ENCODE results near the gene LIME1.
A peak's percentile ranks its signal among the peaks of the same experiment; 100 is the strongest.
"Not testable (repeated sequence)": the region's sequence is repeated elsewhere in the genome, so short reads cannot be mapped to it uniquely, and the experiment has no call there.

LIME1 gene

DNA sequence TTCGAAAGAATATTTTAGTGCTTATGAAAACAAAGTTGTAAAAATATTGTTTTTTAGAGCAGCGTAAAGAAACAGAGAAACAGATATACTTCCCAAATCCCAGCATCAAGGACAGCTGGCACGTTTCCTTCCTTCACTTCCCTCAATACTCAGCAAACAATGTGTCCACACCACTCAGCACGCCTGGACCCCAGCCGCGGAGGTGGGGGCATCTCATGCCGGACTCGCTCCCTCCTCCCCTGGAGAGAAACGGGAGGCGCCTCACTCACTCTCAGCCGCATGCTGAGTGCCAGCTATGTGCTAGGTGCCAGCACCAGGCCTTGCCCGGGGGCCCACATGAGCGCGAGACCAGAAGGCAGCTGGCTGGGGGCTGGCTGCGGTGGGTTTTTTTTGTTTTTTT lies 37.8 kb downstream of the LIME1 start:
- no peak for DNase-seq

DNA sequence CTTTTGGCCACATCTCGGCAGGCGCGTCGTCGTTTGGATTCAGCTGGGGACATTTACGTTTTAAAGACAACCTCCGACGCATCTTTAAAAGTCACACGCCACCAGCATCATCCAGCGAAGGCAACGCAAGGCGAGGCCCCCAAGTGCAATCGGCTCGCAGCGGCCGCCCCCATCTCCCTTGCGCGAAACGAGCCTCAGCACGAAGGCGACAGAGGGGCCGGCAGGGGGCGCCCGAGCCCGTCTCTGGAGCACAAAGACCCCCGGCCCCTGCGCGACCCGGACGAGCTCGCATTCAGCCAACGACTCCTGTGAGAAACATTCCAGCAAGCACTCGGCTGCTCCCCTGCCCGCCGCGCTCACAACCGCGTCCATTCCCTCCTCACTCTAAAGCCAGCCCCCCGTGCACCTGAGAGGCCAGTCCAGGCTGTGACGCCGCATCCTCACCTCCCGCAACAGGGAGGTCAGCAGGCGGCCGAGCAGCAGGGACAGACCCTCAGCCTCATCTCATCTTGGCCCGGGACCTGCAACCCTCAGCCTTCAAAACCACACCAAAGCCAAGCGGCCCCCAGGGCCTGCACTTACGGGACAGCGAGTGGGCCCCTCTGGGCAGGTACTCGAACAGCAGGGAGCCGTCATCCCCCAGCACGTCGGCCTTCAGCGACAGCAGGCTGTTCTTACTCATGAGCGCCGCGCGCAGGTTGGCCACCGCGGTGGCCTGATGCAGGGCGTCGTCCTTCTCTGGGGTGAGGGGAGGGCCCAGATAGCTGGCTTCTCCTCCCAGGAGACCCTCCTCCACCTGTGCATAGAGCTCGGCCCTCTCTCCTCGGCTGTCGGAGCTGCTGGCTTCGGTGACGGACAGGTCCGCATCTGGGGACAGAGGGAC lies 38.9 kb downstream of the LIME1 start:
- peak; percentile 39 for DNase-seq

GRCh38 chr20:63776875-63777274 lies 40.4 kb downstream of the LIME1 start:
- not testable (repeated sequence) for DNase-seq

GRCh38 chr20:63777614-63778013 lies 41.1 kb downstream of the LIME1 start:
- DNase-seq = no peak

- DNase-seq = no peak
Observed at GRCh38 chr20:63778034-63778752, 41.7 kb downstream of the LIME1 start.

GRCh38 chr20:63778857-63779256 lies 42.4 kb downstream of the LIME1 start:
- DNase-seq = no peak

- DNase-seq = no peak
Observed at GRCh38 chr20:63781181-63781580, 44.7 kb downstream of the LIME1 start.

DNA sequence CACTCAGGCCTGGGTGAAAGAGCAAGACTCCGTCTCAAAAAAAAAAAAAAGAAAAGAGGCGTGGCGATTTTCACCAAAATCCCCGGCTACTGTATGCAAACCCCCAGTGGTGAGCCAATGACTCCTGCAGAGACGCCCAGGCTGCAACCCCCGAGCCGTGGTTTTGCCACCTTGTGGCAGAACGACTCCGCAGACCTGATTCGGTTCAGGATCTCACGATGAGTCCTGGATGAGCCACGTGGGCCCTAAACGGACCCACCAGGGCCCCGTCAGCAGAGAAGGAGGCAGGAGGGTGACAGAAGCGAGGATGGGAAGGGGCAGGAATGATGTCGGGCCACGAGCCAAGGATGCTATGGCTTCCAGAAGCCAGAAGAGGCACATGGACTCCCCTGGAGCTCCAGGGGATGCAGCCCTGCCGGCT lies 45.6 kb downstream of the LIME1 start:
- no peak for DNase-seq

DNA sequence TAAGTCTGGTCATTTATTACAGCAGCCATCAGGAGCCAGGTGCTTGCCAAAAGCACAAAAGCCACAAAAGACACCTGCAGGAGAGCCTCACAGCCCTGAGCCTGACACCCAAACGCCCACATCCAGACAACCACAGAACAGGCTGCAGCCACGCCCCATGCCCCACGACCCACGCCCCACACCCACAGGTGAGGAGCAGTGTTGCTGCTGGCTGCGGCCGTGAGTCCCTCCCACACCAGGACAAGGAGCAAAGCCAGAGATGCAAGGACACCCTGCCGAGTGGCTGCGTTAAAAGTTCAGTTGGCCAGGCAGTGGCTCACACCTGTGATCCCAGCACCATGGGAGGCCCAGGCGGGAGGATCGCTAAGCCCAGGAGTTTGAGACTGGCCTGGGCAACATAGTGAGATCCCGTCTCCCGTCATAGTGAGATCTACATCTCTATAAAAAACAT lies 46.1 kb downstream of the LIME1 start:
- DNase-seq = no peak

DNA sequence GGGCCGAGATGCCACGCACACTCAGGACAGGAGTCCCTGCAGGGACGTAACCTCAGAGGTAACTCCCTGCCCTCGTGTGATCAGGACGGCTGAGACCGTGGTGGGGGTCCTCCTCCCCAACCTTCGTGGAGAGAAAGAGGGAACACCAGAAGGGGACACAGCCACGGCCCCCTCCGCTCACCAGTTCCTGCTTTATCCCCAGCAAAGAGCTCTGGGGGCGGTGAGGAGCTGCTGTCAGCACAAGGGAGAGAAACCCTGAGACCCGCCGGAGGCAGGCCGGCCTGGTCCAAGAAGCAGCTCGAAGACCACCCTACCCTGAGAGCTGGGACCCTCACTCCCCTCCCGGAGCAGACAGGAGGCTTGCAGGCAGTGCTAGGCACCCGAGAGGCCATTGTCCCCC lies 47.5 kb downstream of the LIME1 start:
- no peak for DNase-seq

DNA sequence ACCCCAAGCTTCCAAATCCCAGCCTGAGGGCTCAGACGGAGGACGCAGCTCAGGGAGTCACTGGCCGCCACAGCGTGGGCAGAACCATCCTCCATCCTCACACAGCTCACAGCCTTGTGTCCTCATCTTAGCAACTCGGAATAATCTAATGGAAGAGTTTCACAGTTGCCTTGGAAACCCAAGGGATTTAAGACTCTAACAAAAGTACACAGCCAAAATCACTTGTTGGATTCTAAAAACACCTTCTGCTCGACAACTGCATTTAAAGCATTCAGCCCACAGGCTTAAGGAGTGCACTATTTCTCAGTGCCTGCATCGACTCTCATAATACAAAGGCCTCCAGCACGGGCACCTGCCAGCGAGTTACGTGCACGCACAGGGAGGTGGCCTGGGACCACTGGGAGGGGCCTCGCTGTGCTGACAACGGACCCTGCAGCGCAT lies 49.2 kb downstream of the LIME1 start:
- DNase-seq = no peak

GRCh38 chr20:63787302-63787701 lies 50.8 kb downstream of the LIME1 start:
- no peak for DNase-seq

- DNase-seq = no peak
Observed at GRCh38 chr20:63787749-63788148, 51.3 kb downstream of the LIME1 start.
